Sigmoid colon (tissue), 7 donors: ENCODE measurements around the gene PRKCQ. TPM values are rescaled to one million over a fixed set of nuclear protein-coding genes. Genes with fewer than 3 reads are reported as not detected.

Source experiments
- DNase-seq: peaks from one replicate; pipeline ENCODE4 v3.0.0-alpha.2; 2019
- H3K27ac ChIP-seq, 4 donors: fragments of 200-600 bp; sonication (generic); one replicate each; pipeline ENCODE4 v1.5.1; 2016 to 2019; ENCODE audit warnings: mild to moderate bottlenecking in 1 of 4
- H3K27me3 ChIP-seq, 3 donors: fragments of 200-600 bp; sonication (generic); one replicate each; pipeline ENCODE4 v1.5.1; 2019; ENCODE audit warnings: mild to moderate bottlenecking in 1 of 3
- H3K36me3 ChIP-seq, 4 donors: fragments of 200-600 bp; sonication (generic); one replicate each; pipeline ENCODE4 v1.5.1; 2016 to 2019
- H3K4me1 ChIP-seq, 4 donors: fragments of 200-600 bp; sonication (generic); one replicate each; pipeline ENCODE4 v1.5.1; 2017 to 2019
- H3K4me3 ChIP-seq, 4 donors: fragments of 200-600 bp; sonication (generic); one replicate each; pipeline ENCODE4 v1.5.1; 2017 to 2019; ENCODE audit warnings: mild to moderate bottlenecking in 2 of 4, moderate library complexity in 1 of 4
- H3K9me3 ChIP-seq, 4 donors: fragments of 200-600 bp in 3 of 4; sonication (generic) in 3 of 4; one replicate each; pipeline versions ENCODE4 v1.5.1 to v1.6.1; 2013 to 2019
- CTCF ChIP-seq, 4 experiments: fragments of 450-650 bp in 3 of 4; fragments of 200-600 bp in 1 of 4; IDR thresholded peaks; one replicate each; pipeline ENCODE4 v1.5.1; 2016 to 2019; ENCODE audit warnings: antibody characterized with exemption in 4 of 4, mild to moderate bottlenecking in 3 of 4, moderate library complexity in 2 of 4
- EP300 ChIP-seq, 4 donors: sonication (generic); formaldehyde crosslinking; IDR thresholded peaks; one replicate each; pipeline ENCODE4 v1.6.1; 2017; ENCODE audit warnings: antibody characterized with exemption in 4 of 4
- POLR2A ChIP-seq, 2 donors: fragments of 450-650 bp; IDR thresholded peaks; one replicate each; pipeline ENCODE4 v1.6.1; 2016; ENCODE audit warnings: antibody characterized with exemption in 2 of 2, mild to moderate bottlenecking in 2 of 2, moderate library complexity in 2 of 2
- POLR2AphosphoS5 ChIP-seq, 4 donors: sonication (generic); formaldehyde crosslinking; IDR thresholded peaks; one replicate each; pipeline ENCODE4 v1.6.1; 2017; ENCODE audit warnings: antibody characterized with exemption in 4 of 4
- WGBS, 2 donors: extraction: QIAGEN DNeasy Blood & Tissue Kit; methylation state at CpG; one replicate each; pipeline ENCODE4 v1.1.7; 2013; 5-methylcytosine and 5-hydroxymethylcytosine counted together
- intact Hi-C: fragments of 100-400 bp; cut with DNase I; formaldehyde crosslinking; loops from one replicate; pipeline ENCODE4 v1.15.1; 2023
- polyA plus RNA-seq, 3 donors: library from polyadenylated mRNA; stranded (reverse); fragments of 200-250 nt; gene quantifications; one replicate each; pipeline ENCODE4 v1.2.3, GENCODE V29; 2013
- total RNA-seq, 4 donors: library from RNA; depleted of rRNA; stranded (reverse); fragments of >200 nt; gene quantifications; one replicate each; pipeline ENCODE4 v1.1.0, GENCODE V29; 2016
- donor health status: healthy with polysubstance abuse.
- donor health status: Bipolar disorder and iron deficiency.
- donor health status: healthy.

Gene PRKCQ
- total and polyA plus RNA-seq, 7 donors = 0.23 to 3.0 (median 0.81) TPM

GRCh38 chr10:6423004-6423403 lies 157.1 kb downstream of the PRKCQ start:
- H3K4me3 ChIP-seq = no peak overlapping the region
- H3K27me3 ChIP-seq = no peaks in the 10 kb centered on the region
- 78 to 88% methylated on average over 4 of the region's 4 CpGs for WGBS, 2 donors
- intact Hi-C loops = no loop called here
- no peaks in the 10 kb centered on the region for H3K9me3 ChIP-seq
- no peak overlapping the region for H3K27ac ChIP-seq
- no peaks in the 10 kb centered on the region for H3K4me1 ChIP-seq
- no peak for TF ChIP-seq EP300 (IDR thresholded peaks at IDR 0.05)
- no peak for TF ChIP-seq POLR2AphosphoS5 (IDR thresholded peaks at IDR 0.05)
- no peak for TF ChIP-seq POLR2A (IDR thresholded peaks at IDR 0.05)
- TF ChIP-seq CTCF (IDR thresholded peaks at IDR 0.05) = no peak
- DNase-seq = no peak
- no peaks in the 10 kb centered on the region for H3K36me3 ChIP-seq

- Histone ChIP-seq H3K4me1 (no peaks in the 10 kb centered on the region), H3K27me3 (no peaks in the 10 kb centered on the region), H3K9me3 (no peaks in the 10 kb centered on the region), H3K36me3 (no peaks in the 10 kb centered on the region), H3K27ac (no peak overlapping the region), H3K4me3 (no peak overlapping the region)
- intact Hi-C loops = loop anchor here (5.0 to 10.0 kb wide), 2 partner anchors 259 to 996 kb away; partner anchors contain the start of gene SFMBT2
- no peak for DNase-seq
- 55 to 85% methylated on average over 2 of the region's 2 CpGs for WGBS, 2 donors
- TF ChIP-seq POLR2AphosphoS5 (IDR thresholded peaks at IDR 0.05) (no peak), POLR2A (IDR thresholded peaks at IDR 0.05) (no peak), CTCF (IDR thresholded peaks at IDR 0.05) (no peak), EP300 (IDR thresholded peaks at IDR 0.05) (no peak)
Observed at GRCh38 chr10:6418613-6419216, 161.4 kb downstream of the PRKCQ start.

- no peaks in the 10 kb centered on the region for H3K4me1 ChIP-seq
- TF ChIP-seq CTCF (IDR thresholded peaks at IDR 0.05) = no peak
- no peak for TF ChIP-seq POLR2A (IDR thresholded peaks at IDR 0.05)
- no peak overlapping the region for H3K4me3 ChIP-seq
- 58 to 72% methylated on average over 5 of the region's 5 CpGs for WGBS, 2 donors
- no peak overlapping the region for H3K27ac ChIP-seq
- intact Hi-C loops = loop anchor here (5.0 to 10.0 kb wide), 2 partner anchors 259 to 997 kb away; partner anchors contain the start of gene SFMBT2
- H3K27me3 ChIP-seq = no peaks in the 10 kb centered on the region
- no peaks in the 10 kb centered on the region for H3K36me3 ChIP-seq
- H3K9me3 ChIP-seq = no peaks in the 10 kb centered on the region
- no peak for DNase-seq
Observed at GRCh38 chr10:6418167-6418566, 161.9 kb downstream of the PRKCQ start.

GRCh38 chr10:6416892-6417512 lies 163.1 kb downstream of the PRKCQ start:
- no peak overlapping the region for H3K27ac ChIP-seq
- H3K36me3 ChIP-seq = no peaks in the 10 kb centered on the region
- no peaks in the 10 kb centered on the region for H3K9me3 ChIP-seq
- TF ChIP-seq POLR2AphosphoS5 (IDR thresholded peaks at IDR 0.05) = no peak
- TF ChIP-seq CTCF (IDR thresholded peaks at IDR 0.05) = peak in 3 of 4 experiments; percentile 55 to 68 (median 58)
- H3K27me3 ChIP-seq = no peaks in the 10 kb centered on the region
- intact Hi-C loops = loop anchor here (5.0 to 10.0 kb wide), 2 partner anchors 260 to 998 kb away; partner anchors contain the start of gene SFMBT2
- no peaks in the 10 kb centered on the region for H3K4me1 ChIP-seq
- DNase-seq = no peak
- WGBS, 2 donors = 63 to 64% methylated on average over 3 of the region's 3 CpGs
- H3K4me3 ChIP-seq = no peak overlapping the region
